Measurements from ENCODE around the gene CCKAR.

CCKAR gene

GRCh38 chr4:26431461-26432180 lies 58.7 kb downstream of the CCKAR start:
- H3K27me3 ChIP-seq (ENCODE audit: insufficient read depth, low read depth, severe bottlenecking): no peaks in the 10 kb centered on the region
- TF ChIP-seq, protein P1, sequence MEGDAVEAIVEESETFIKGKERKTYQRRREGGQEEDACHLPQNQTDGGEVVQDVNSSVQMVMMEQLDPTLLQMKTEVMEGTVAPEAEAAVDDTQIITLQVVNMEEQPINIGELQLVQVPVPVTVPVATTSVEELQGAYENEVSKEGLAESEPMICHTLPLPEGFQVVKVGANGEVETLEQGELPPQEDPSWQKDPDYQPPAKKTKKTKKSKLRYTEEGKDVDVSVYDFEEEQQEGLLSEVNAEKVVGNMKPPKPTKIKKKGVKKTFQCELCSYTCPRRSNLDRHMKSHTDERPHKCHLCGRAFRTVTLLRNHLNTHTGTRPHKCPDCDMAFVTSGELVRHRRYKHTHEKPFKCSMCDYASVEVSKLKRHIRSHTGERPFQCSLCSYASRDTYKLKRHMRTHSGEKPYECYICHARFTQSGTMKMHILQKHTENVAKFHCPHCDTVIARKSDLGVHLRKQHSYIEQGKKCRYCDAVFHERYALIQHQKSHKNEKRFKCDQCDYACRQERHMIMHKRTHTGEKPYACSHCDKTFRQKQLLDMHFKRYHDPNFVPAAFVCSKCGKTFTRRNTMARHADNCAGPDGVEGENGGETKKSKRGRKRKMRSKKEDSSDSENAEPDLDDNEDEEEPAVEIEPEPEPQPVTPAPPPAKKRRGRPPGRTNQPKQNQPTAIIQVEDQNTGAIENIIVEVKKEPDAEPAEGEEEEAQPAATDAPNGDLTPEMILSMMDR (IDR thresholded peaks at IDR 0.05; ENCODE audit: low read depth, low read length): no peak
- H3K9me3 ChIP-seq (ENCODE audit: severe bottlenecking): no peaks in the 10 kb centered on the region
- no peak overlapping the region for H3K27ac ChIP-seq
- H3K4me3 ChIP-seq (ENCODE audit: low read depth, low read length): no peak overlapping the region
- H3K36me3 ChIP-seq: peaks cover 85% of the 10 kb centered on the region
- DNase-seq: no peak

All from WERI-Rb-1 (cell line).